ENCODE measurements around the gene TSPAN15.
"Not testable (repeated sequence)": the region's sequence is repeated elsewhere in the genome, so short reads cannot be mapped to it uniquely, and the experiment has no call there.

TSPAN15 gene

GRCh38 chr10:69504576-69505250 is 53.4 kb downstream of the TSPAN15 start:
- DNase-seq, result no peak

- no peak for DNase-seq
These were observed 54.5 kb downstream of the TSPAN15 start for GRCh38 chr10:69505636-69506318.

DNA sequence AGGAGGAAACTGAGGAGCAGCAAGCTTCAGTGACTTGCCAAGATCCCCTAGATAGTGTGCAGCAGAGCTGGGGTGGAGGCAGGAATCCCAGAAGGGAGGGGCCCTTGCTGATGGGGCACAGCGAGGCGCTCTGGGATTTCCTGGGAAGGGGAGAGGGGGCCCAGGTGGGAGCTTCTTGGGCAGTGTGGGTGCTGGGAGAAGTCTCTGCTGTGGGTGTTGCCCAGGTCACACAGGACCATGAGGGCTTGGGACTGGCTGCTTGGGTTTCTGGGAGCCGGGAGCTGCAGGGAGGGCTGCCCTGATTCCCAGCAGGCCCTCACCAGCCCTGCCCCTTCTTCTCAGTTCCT is 55.2 kb downstream of the TSPAN15 start:
- DNase-seq, result no peak

DNA sequence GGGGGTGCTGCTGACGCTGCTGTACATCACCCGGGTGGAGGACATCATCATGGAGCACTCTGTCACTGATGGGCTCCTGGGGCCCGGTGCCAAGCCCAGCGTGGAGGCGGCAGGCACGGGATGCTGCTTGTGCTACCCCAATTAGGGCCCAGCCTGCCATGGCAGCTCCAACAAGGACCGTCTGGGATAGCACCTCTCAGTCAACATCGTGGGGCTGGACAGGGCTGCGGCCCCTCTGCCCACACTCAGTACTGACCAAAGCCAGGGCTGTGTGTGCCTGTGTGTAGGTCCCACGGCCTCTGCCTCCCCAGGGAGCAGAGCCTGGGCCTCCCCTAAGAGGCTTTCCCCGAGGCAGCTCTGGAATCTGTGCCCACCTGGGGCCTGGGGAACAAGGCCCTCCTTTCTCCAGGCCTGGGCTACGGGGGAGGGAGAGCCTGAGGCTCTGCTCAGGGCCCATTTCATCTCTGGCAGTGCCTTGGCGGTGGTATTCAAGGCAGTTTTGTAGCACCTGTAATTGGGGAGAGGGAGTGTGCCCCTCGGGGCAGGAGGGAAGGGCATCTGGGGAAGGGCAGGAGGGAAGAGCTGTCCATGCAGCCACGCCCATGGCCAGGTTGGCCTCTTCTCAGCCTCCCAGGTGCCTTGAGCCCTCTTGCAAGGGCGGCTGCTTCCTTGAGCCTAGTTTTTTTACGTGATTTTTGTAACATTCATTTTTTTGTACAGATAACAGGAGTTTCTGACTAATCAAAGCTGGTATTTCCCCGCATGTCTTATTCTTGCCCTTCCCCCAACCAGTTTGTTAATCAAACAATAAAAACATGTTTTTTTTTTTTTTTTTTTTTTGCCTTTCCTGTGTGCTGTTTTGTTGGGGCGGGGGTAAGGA is 55.8 kb downstream of the TSPAN15 start:
- no peak for DNase-seq

GRCh38 chr10:69508738-69509340 is 57.6 kb downstream of the TSPAN15 start:
- DNase-seq, result no peak

DNA sequence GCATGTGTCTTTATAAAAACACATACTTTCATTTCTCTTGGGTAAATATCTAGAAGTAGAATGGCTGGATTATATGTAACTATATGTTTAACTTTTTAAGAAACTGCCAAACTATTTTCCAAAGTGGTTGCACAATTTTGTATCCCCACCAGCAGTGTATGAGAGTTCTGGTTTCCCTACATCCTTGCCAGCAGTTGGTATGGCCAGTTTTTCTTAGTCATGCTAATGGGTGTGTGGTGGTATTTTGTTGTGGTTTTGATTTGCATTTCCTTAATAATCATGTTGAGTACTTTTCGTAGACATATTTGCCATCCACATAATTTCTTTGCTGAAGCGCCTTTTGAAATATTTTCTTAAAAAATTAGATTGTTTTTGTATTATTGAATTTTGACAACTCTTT is 61.6 kb downstream of the TSPAN15 start:
- DNase-seq, result no peak

DNA sequence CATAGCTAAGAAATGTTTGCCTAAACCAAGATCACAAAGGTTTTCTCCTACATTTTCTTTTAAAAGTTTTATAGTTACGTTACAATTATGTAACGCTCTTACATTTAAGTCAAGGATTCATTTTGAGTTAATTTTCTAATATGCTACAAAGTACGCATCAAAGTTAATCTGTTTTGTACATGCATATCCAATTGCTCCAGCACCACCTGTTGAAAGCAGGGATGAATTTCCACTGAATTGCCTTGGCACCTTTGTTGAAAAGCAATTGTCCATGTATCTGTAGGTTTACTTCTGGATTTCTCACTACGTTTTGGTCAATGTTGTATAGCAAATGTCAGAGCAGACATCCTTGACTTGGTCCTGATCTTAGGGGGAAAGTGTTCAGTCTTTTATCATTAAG is 62.4 kb downstream of the TSPAN15 start:
- DNase-seq, result no peak

DNA sequence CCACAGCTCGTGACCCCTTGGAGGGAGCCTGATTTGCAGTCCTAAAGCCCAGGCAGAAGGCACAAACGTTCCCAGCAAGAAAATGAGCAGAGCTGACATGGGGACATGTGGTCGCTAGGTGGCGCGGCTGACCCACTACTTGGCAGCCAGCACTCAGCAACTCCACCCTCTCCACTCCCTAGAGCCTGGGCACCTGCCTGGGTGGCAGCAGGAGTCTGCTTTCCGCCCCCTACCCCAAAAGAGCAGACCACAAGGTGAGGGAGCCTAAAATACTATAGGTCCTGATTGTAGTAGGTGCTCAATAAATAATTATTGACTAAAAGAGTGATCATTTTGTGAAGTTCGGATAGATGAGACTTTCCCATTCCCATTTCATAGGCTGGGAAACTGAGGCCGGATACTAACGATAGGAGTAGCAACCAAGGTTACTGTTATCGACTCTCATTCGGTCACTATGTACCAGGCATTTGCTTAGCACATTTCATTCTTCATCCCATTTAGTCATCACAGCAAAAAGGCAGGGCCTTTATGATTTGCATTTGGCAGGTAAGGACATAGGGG is 64.5 kb downstream of the TSPAN15 start:
- peak; percentile 18 for DNase-seq

DNA sequence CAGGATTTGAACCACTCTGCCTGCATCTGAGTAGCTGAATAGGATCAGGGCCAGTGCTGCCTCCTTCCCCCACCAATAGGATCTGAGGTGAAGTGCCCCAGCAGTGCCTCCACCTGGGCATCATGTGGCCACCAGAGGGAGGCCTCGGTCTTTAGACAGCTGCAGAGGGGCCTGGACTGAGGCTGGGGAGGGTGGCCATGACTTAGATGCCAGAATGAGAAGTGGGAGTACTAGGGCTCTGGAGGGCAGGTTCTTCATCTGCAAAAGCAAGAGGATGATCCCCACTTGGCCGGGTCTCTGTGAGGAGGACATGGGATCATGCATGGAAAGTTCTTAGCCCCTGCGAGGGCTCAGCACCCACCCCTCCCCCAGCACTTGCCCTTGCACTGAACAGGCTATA is 65.1 kb downstream of the TSPAN15 start:
- no peak for DNase-seq

DNA sequence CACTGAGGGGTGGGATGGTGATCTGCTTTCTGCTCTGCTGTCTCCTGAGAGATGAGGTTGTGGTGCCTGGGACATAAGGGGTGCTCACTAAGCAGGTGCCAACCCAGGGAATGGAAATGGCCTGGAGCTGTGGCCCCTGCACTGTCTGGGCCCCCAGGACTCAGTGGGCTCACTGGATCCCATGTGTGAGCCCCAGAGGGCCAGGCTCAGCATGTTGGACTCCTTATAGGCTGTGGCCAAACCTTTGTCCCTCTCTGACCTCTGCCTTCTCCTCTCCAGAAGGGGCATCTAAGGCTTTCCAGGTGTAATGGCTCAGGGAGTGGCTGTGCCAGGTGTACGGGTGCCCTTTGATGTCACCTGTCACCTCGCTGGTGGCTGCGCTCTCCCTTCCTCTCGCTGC is 65.5 kb downstream of the TSPAN15 start:
- no peak for DNase-seq

GRCh38 chr10:69517271-69517848 is 66.1 kb downstream of the TSPAN15 start:
- DNase-seq, result no peak

DNA sequence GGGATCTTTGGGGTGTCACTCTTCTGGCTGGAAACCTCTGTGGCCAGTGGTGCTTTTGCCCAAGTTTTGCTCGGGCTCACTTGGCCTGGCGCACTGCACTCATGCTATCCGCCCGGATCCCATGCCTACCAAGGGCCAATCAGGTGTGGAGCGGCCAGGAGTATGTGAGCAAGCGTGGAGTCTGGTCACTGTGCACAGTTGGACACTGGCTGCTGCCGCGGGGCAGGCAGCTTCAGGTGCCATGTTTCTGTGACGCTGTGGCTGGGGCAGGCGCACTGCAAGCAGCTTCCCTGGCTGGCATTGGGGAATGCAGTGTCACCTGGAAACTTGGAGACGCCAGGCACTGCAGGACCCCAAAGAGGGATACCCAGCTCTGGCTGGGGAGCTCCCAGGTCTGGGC is 76.7 kb downstream of the TSPAN15 start:
- DNase-seq, result no peak

GRCh38 chr10:69533658-69534057 is 82.4 kb downstream of the TSPAN15 start:
- no peak for DNase-seq

- DNase-seq, result not testable (repeated sequence)
These were observed 85.3 kb downstream of the TSPAN15 start for GRCh38 chr10:69536521-69536920.

- DNase-seq, result no peak
These were observed 86.2 kb downstream of the TSPAN15 start for GRCh38 chr10:69537449-69537848.

GRCh38 chr10:69538461-69538860 is 87.2 kb downstream of the TSPAN15 start:
- DNase-seq, result no peak

- no peak for DNase-seq
These were observed 90.2 kb downstream of the TSPAN15 start for GRCh38 chr10:69541463-69541862.

GRCh38 chr10:69549959-69550358 is 98.7 kb downstream of the TSPAN15 start:
- DNase-seq, result no peak

GRCh38 chr10:69552268-69552667 is 101.0 kb downstream of the TSPAN15 start:
- no peak for DNase-seq

GRCh38 chr10:69553328-69553727 is 102.1 kb downstream of the TSPAN15 start:
- DNase-seq, result no peak

DNA sequence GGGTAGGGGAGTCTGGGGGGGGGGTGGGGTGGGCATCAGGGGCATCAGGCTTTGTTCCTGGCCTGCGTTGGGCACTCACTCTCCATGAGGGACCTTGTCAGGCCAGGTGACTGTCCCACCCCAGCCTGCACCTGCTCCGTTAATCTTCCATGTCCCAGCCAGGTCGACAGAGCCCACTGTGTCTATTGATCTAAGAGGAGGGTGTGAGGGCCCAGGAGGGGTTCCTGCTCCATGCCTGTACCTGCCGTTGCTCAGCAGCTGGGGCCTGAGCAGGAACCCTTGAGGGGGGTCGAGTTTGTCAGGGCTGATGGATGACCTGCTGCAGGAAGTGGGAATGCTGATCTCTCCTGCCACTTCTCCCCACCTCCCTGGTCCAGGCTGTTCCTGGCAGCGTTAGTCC is 103.3 kb downstream of the TSPAN15 start:
- no peak for DNase-seq
